Measurements from ENCODE around the gene TSC22D4.
"Not testable (repeated sequence)": the region's sequence is repeated elsewhere in the genome, so short reads cannot be mapped to it uniquely, and the experiment has no call there.

TSC22D4 gene

GRCh38 chr7:100478958-100479660 is at the start of gene TSC22D4:
Gene TSC22D4 (minus strand): TSS chr7:100479214. CDS start chr7:100478038, 1,176 bp downstream.
- DNase-seq, result peak; percentile 92

- DNase-seq, result not testable (repeated sequence)
These were observed 49.3 kb upstream of the TSC22D4 start for GRCh38 chr7:100528108-100528866.

GRCh38 chr7:100523192-100523591 is 44.2 kb upstream of the TSC22D4 start:
- DNase-seq, result not testable (repeated sequence)

- DNase-seq, result not testable (repeated sequence)
These were observed 43.0 kb upstream of the TSC22D4 start for GRCh38 chr7:100521909-100522593.

DNA sequence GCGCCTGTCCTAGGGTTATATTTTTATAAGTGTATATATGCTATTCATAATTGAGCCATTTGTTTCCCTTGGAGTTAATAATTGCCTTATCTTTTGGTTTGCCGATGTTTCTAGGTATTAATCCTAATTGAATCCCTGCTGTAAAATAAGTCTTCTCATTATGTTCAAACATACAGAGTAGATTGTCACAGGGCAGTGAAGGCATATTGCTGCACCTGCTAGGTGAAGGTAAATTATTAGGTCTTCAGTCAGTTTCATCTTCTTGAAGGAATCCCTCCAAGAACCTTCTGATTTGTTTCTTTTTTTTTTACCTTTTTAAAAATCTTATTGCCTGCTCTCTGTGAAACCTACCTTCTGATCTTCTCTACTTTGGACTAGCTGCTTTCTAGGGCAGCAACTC is 42.1 kb upstream of the TSC22D4 start:
- DNase-seq, result no peak

DNA sequence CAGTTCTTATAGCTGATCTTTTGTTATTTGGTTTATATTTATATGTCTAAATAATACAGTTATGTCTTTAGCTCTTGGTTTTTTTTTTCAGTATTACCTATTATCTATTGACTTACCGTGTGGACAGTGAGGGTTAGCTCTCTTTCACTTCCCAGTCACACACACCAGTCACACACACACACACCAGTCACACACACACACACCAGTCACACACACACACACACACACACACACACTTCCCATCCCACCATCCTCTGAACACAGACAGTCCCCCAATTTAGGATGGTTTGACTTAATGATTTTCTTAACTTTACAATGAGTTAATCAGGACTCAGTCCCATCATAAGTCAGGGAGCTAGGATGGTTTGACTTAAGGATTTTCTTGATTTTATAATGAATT is 41.1 kb upstream of the TSC22D4 start:
- no peak for DNase-seq

DNA sequence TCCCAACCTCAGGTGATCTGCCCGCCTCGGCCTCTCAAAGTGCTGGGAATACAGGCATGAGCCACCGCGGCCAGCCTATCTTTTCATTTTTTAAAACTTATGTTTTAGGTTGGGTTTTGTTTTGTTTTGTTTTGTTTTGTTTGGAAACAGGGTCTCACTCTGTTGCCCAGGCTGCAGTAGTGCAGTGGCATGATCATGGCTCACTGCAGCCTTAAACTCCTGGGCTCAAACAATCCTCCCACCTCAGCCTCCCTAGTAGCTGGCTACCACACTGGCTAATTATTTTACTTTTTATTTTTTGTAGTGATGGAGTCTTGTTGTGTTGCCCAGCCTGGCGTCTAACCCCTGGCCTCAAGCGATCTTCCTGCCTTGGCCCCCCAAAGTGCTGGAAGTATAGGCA is 40.6 kb upstream of the TSC22D4 start:
- no peak for DNase-seq

GRCh38 chr7:100517305-100517704 is 38.3 kb upstream of the TSC22D4 start:
- DNase-seq, result no peak

DNA sequence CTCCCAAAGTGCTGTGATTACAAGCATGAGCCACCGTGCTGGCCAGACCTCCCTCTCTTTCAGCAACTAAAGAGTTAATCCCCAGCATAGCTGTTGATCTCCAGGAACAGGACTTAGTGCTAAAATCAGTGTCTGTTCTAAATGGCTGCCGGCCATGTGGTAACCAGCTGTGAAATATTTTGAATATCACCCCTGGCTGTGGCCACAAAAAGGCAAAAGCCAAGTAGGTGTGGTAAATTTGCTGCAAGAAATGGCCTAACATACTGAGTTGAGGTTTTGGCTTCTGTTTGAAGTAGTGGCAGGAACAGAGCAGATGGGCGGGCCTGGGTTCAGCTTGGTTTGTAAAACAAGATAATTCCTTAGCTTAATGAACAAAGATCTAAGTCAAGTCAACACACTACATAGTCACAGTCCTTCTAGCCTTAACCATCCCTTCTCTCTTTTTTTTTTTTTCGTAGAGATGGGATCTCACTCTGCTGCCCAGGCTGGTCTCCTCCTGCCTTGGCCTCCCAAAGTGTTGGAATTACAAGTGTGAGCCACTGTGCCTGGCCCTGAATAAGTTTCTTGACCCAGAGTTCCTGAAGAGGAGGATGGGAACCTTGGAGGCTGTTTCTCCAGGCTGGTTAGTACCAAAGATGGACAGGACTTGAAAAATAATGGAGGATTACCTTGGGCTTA is 37.3 kb upstream of the TSC22D4 start:
- no peak for DNase-seq

- DNase-seq, result no peak
These were observed 36.1 kb upstream of the TSC22D4 start for GRCh38 chr7:100515072-100515532.

GRCh38 chr7:100513212-100513810 is 34.3 kb upstream of the TSC22D4 start:
- DNase-seq, result no peak

- DNase-seq, result no peak
These were observed 31.6 kb upstream of the TSC22D4 start for GRCh38 chr7:100510437-100511239.

GRCh38 chr7:100509231-100509630 is 30.2 kb upstream of the TSC22D4 start:
- no peak for DNase-seq

DNA sequence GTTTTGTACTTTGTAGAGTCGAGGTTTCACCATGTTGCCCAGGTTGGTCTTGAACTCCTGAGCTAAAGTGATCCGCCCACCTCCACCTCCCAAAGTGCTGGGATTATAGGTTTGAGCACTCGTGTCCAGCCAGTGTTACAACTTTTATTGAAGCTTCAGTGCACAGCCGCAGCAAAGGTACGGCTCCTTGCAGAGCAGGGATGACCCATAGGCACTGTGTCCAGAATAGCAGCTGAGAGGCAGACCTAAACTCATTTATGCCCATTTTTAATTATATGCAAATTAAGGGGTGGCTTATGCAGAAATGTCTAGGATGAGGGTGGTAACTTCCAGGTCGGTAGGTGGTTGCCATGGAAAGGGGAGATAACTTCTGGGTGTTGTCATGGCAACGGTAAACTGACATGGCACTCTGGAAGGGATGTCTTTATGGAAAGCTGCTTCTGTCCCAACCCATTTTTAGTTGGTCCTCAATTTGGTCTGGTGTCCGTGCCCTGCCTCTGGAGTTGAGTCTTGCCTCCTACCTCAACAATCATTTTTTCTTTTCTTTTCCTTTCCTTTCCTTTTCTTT is 27.4 kb upstream of the TSC22D4 start:
- peak; percentile 10 for DNase-seq

GRCh38 chr7:100504887-100505611 is 26.0 kb upstream of the TSC22D4 start:
- no peak for DNase-seq

DNA sequence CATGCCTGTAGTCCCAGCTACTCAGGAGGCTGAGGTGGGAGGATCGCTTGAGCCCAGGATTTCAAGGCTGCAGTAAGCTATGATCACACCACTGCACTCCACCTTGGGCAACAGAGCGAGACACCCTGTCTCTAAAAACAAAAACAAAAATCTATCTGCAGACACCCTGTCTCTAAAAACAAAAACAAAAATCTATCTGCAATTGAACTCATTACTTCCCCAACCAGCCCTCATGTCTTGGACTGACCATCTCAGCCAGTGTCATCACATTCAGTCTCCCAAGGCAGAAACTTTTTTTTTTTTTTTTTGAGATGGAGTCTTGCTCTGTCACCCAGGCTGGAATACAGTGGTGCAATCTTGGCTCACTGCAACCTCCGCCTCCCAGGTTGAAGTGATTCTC is 25.0 kb upstream of the TSC22D4 start:
- not testable (repeated sequence) for DNase-seq

DNA sequence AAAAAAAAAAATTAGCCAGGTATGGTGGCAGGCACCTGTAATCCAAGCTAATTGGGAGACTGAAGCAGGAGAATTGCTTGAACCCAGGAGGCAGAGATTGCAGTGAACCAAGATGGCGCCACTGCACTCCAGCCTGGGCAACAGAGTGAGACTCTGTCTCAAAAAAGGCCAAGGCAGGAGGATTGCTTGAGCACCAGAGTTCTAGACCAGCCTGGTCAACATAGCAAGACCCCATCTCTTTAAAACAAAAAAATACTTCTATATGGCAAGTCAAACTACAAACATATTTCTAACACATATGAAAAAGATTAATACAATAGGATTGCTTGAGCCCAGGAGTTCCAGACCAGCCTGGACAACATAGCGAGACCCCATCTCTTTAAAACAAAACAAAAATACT is 21.7 kb upstream of the TSC22D4 start:
- not testable (repeated sequence) for DNase-seq

DNA sequence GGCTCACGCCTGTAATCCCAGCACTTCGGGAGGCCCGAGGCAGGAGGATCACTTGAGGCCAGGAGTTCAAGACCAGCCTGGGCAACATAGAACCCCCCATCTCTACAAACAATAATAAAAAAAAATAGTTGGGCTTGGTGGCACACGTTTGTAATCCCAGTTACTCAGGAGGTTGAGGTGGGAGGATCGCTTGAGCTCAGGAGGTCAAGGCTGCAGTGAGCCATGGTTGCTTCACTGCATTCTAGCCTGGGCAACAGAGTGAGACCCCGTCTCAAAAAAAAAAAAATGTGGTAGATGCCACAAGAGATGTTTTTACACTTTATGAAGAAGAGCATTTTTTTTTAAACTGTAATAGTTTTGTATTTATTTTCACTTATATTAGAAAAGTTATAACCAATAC is 17.5 kb upstream of the TSC22D4 start:
- DNase-seq, result no peak

DNA sequence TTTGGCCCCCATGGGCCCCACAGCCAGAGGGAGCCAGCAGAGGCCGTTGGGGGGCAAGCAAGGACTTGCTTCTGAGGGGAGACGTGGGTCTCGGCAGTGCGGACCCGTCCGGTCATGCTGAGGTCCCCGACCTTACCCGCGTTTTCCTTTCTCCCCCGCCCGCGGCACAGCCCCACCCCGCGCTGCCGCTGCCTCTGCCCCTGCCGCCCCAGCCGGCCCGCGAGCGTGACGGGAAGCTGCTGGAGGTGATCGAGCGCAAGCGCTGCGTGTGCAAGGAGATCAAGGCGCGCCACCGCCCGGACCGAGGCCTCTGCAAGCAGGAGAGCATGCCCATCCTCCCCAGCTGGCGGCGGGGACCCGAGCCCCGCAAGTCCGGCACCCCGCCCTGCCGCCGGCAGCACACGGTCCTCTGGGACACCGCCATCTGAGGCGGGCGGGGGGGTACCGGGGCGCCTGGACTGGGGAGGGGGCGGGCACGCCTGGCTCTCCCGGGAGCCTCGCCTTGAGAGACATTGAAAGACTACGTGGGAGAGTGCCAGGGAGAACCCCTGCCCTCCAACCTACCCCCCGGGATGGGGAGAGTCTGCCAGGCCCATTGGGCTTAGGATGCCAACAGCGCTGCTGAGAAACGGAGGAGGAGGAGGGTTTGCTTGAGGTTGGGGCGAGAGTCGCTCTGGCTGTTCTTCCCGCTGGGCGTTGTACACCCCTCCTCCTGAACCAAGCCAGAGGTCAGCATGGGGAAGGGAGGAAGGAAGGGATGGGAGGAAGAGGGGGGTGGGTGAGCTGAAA is 14.7 kb upstream of the TSC22D4 start:
- peak; percentile 17 for DNase-seq

Measured in NCI-H526 treated with DMSO at 0.1 percent for 48 hours (cell line).